ENCODE results near the gene SPG11. TPM values are rescaled to one million over a fixed set of nuclear protein-coding genes. Genes with fewer than 3 reads are reported as not detected.
"Not testable (repeated sequence)": the region's sequence is repeated elsewhere in the genome, so short reads cannot be mapped to it uniquely, and the experiment has no call there.

The SPG11 gene, protein sequence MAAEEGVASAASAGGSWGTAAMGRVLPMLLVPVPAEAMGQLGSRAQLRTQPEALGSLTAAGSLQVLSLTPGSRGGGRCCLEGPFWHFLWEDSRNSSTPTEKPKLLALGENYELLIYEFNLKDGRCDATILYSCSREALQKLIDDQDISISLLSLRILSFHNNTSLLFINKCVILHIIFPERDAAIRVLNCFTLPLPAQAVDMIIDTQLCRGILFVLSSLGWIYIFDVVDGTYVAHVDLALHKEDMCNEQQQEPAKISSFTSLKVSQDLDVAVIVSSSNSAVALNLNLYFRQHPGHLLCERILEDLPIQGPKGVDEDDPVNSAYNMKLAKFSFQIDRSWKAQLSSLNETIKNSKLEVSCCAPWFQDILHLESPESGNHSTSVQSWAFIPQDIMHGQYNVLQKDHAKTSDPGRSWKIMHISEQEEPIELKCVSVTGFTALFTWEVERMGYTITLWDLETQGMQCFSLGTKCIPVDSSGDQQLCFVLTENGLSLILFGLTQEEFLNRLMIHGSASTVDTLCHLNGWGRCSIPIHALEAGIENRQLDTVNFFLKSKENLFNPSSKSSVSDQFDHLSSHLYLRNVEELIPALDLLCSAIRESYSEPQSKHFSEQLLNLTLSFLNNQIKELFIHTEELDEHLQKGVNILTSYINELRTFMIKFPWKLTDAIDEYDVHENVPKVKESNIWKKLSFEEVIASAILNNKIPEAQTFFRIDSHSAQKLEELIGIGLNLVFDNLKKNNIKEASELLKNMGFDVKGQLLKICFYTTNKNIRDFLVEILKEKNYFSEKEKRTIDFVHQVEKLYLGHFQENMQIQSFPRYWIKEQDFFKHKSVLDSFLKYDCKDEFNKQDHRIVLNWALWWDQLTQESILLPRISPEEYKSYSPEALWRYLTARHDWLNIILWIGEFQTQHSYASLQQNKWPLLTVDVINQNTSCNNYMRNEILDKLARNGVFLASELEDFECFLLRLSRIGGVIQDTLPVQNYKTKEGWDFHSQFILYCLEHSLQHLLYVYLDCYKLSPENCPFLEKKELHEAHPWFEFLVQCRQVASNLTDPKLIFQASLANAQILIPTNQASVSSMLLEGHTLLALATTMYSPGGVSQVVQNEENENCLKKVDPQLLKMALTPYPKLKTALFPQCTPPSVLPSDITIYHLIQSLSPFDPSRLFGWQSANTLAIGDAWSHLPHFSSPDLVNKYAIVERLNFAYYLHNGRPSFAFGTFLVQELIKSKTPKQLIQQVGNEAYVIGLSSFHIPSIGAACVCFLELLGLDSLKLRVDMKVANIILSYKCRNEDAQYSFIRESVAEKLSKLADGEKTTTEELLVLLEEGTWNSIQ (N-terminal part only)
- 10 to 100 TPM; 70.8 to 71.2 (median 71.1) TPM for polyA plus RNA-seq (ENCODE audit: insufficient read length in 3 of 3)

DNA sequence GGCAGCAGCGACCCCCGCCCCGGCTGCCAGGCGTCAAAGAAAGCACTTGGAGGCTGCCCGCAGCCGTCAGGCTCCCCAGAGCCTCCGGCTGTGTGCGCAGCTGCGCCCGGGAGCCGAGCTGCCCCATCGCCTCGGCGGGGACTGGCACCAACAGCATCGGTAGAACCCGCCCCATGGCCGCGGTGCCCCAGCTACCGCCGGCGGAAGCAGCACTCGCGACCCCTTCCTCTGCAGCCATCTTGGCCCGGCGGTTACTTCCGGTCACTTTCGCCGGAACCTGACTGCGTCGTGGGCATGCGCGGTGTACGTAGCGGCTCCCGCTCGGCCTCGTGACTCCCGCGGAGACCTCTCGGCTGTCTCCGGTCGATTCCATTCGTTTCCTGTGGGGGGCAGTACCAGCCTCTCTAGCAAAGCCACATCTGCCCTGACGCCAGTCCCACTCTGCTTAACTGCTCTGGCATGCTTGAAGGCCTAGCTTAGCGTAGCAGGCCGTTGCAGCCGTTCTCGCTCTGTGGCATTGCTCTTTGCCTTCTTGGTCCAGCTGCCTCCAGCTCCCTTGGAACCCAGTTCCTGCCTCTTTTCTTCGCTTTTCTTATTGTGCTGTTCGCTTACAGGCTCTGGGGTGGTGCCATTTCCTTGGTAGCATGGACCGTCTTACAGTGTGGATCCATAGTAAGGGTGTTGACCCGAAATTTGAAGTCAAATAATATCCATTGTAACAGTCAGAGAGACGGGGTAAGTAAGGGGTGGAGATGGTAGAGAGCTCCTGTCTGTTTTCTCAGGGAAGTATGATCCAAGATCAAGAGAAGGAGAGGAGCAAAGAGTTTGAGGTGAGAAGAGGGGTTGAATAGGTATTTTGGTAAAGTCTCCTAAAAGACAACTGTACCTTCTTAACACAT, at the start of gene SPG11:
SPG11 (minus strand) TSS at position 253 of the 899 bp plus-strand sequence; CDS start at position 238, 15 bp downstream.
- DNase-seq (ENCODE audit: low read depth in 3 of 3, low spot score in 2 of 3): peak; percentile 93 to 95 (median 93)

DNA sequence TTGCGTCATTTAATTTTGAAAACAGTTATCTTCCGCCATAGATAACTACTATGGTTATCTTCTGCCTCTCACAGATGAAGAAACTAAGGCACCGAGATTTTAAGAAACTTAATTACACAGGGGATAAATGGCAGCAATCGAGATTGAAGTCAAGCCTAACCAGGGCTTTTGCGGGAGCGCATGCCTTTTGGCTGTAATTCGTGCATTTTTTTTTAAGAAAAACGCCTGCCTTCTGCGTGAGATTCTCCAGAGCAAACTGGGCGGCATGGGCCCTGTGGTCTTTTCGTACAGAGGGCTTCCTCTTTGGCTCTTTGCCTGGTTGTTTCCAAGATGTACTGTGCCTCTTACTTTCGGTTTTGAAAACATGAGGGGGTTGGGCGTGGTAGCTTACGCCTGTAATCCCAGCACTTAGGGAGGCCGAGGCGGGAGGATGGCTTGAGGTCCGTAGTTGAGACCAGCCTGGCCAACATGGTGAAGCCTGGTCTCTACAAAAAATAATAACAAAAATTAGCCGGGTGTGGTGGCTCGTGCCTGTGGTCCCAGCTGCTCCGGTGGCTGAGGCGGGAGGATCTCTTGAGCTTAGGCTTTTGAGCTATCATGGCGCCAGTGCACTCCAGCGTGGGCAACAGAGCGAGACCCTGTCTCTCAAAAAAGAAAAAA, 49.0 kb upstream of the SPG11 start:
- peak in 2 of 3 donors; percentile 57 to 65 for DNase-seq (ENCODE audit: low read depth in 3 of 3, low spot score in 2 of 3)

DNA sequence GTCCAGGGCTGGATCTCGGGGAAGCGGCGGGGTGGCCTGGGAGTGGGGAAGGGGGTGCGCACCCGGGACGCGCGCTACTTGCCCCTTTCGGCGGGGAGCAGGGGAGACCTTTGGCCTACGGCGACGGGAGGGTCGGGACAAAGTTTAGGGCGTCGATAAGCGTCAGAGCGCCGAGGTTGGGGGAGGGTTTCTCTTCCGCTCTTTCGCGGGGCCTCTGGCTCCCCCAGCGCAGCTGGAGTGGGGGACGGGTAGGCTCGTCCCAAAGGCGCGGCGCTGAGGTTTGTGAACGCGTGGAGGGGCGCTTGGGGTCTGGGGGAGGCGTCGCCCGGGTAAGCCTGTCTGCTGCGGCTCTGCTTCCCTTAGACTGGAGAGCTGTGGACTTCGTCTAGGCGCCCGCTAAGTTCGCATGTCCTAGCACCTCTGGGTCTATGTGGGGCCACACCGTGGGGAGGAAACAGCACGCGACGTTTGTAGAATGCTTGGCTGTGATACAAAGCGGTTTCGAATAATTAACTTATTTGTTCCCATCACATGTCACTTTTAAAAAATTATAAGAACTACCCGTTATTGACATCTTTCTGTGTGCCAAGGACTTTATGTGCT, 48.4 kb upstream of the SPG11 start:
- no peak for DNase-seq (ENCODE audit: low read depth in 3 of 3, low spot score in 2 of 3)

DNA sequence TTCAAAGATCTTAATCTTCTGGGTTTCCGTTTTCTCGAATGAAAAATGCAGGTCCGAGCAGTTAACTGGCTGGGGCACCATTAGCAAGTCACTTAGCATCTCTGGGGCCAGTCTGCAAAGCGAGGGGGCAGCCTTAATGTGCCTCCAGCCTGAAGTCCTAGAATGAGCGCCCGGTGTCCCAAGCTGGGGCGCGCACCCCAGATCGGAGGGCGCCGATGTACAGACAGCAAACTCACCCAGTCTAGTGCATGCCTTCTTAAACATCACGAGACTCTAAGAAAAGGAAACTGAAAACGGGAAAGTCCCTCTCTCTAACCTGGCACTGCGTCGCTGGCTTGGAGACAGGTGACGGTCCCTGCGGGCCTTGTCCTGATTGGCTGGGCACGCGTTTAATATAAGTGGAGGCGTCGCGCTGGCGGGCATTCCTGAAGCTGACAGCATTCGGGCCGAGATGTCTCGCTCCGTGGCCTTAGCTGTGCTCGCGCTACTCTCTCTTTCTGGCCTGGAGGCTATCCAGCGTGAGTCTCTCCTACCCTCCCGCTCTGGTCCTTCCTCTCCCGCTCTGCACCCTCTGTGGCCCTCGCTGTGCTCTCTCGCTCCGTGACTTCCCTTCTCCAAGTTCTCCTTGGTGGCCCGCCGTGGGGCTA, 47.8 kb upstream of the SPG11 start, which contains the start of the genes B2M and PATL2:
B2M (plus strand) TSS at position 422 of the 647 bp plus-strand sequence; CDS start at position 452, 30 bp downstream.
PATL2 (minus strand) TSS at position 228 of the 647 bp plus-strand sequence. CDS start 34,833 bp downstream, outside the sequence.
- peak; percentile 94 to 97 (median 95) for DNase-seq (ENCODE audit: low read depth in 3 of 3, low spot score in 2 of 3)

DNA sequence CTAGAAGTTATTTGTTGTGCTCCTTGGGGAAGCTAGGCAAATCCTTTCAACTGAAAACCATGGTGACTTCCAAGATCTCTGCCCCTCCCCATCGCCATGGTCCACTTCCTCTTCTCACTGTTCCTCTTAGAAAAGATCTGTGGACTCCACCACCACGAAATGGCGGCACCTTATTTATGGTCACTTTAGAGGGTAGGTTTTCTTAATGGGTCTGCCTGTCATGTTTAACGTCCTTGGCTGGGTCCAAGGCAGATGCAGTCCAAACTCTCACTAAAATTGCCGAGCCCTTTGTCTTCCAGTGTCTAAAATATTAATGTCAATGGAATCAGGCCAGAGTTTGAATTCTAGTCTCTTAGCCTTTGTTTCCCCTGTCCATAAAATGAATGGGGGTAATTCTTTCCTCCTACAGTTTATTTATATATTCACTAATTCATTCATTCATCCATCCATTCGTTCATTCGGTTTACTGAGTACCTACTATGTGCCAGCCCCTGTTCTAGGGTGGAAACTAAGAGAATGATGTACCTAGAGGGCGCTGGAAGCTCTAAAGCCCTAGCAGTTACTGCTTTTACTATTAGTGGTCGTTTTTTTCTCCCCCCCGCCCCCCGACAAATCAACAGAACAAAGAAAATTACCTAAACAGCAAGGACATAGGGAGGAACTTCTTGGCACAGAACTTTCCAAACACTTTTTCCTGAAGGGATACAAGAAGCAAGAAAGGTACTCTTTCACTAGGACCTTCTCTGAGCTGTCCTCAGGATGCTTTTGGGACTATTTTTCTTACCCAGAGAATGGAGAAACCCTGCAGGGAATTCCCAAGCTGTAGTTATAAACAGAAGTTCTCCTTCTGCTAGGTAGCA, 47.0 kb upstream of the SPG11 start:
- no peak for DNase-seq (ENCODE audit: low read depth in 3 of 3, low spot score in 2 of 3)

DNA sequence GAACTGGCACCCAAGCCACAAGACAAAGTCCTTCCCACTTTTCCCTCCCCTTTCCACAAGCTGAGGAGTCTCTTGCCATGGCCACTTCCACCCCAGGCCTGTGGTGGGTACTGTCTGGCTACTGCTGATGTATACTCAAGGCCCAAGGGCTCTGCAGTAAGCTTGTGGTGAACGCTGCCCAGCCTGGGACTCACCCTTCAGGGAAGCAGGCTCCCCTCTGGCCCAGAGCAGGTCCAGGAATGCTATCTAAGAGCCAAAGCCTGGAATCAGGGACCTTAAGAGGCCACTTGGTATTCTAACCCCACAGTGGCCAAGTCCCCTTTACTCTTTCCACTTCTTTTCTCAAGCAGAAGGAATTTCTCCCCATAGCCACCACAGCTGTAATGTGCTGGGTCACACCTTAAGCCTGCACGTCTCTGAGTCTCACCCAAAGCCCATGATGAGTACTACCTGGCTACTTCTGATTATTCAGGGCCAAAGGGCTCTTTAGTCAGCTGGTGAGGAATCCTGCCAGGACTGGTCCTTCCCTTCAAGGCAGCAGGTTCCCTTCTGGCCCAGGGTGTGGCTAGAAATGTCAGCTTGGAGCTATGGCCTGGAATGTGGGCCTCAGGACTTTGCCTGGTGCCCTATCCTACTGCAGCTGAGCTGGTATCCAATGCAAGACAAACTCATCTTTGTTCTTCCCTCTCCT, 43.6 kb upstream of the SPG11 start:
- DNase-seq (ENCODE audit: low read depth in 3 of 3, low spot score in 2 of 3): no peak

DNA sequence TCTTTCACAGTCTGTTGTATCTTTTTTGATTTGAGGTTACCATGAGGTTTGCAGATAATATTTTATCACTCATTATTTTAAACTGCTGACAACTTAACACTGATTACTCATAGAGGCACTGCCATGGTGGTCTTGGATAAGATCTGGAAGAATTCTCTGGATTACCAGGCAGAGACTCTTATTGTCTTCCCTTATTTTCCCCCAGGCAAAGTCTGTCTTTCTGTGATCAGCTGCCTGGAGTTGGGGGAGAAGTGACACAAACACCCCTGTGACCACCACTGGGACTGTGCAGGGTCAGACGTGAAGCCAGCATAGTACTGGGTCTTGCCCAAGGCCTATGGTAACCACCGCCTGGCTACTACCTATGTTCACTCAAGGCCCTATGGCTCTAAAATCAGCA, 42.9 kb upstream of the SPG11 start:
- no peak for DNase-seq (ENCODE audit: low read depth in 3 of 3, low spot score in 2 of 3)

DNA sequence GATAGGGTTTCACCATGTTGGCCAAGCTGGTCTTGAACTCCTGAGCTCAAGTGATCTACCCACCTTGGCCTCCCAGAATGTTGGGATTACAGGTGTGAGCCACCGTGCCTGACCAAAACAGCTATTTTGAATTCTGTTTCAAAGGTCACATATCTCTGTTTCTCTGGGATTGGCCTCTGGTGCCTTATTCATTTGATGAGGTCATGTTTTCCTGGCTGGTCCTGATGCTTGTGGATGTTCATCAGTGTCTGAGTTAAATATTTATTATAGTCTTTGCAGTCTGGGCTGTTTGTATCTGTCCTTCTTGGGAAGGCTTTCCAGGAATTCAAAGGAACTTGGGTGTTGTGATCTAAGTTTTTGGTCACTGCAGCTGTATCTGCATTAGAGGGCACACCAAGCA, 42.5 kb upstream of the SPG11 start:
- no peak for DNase-seq (ENCODE audit: low read depth in 3 of 3, low spot score in 2 of 3)

DNA sequence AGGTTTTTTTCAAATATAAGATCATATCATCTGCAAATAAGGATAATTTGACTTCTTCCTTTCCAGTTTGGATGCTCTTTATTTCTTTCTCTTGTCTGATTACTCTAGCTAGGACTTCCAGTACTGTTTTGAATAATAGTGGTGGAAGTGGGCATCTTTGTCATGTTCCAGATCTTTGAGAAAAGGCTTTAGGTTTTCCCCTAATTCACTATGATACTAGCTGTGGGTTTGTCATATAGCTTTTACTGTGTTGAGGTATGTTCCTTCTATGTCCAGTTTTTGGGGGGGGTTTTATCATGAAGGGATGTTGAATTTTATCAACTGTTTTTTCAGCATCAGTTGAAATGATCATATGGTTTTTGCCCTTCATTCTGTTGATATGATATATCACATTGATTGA, 37.2 kb upstream of the SPG11 start:
- not testable (repeated sequence) for DNase-seq (ENCODE audit: low read depth in 3 of 3, low spot score in 2 of 3)

DNA sequence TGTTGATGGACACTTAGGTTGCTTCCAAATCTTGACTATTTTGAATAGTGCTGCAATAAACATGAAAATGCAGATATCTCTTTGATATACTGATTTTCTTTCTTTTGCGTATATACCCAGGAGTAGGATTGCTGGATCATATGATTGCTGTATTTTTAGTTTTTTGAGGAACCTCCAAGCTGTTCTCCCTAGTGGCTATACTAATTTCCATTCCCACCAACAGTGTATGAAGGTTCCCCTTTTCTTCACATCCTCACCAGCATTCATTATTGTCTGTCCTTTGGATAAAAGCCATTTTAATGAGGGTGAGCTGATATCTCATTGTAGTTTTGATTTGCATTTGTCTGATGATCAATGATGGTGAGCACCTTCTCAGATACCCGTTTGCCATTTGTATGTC, 35.2 kb upstream of the SPG11 start:
- no peak for DNase-seq (ENCODE audit: low read depth in 3 of 3, low spot score in 2 of 3)

DNA sequence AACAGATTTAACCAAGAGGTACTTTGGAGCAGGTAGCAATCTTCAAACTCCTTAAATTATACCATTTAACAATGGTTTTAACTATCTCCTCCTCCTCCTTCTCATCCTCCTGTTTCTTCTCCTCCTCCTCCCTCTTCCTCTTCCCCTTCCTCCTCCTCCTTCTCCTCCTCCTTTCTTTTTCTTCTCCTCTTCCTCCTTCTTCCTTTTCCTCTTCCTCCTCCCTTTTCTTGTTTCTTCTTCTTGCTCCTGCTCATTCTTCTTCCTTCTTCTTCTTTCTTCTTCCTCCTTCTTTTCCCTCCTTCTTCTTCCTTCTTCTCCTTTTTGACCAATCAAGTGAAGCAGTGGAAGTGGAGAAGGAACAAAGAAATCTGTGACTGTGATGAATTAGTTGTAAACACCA, 33.6 kb upstream of the SPG11 start:
- no peak for DNase-seq (ENCODE audit: low read depth in 3 of 3, low spot score in 2 of 3)

DNA sequence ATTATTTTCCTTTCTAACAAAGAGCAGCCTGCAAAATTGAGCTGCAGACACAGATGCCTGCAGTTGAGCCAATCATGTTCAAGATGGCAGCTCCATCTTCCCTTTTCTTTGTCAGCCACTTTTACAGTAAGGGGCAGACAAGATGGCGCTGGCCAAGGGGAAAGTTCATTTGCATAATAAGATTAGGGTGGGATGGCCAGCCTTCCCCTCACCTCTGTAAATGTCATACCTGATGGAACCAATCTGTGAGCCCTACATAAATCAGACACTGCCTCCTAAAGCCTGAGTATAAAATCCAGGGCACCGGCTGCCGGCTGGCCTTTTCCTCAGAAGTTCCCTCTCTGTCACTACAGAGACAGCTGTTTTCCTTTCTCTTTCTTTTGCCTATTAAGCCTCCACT, 31.8 kb upstream of the SPG11 start:
- DNase-seq (ENCODE audit: low read depth in 3 of 3, low spot score in 2 of 3): no peak

DNA sequence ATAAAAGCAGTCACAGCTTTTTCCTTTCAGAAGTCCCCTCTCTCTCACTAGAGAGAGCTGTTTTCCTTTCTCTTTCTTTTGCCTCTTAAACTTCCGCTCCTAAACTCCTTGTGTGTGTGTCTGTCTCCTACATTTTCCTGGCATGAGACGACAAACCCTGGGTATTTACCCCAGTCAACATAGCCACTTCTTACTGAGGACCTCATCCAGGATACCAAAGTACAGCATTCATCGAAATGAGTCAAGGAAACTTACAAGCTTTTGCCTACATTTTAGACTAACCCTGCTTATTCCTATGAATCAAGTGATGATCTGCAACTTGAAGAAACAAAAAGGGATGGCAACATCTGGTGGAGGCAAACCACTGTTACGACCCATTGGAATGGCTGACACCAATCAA, 31.0 kb upstream of the SPG11 start:
- DNase-seq (ENCODE audit: low read depth in 3 of 3, low spot score in 2 of 3): no peak

DNA sequence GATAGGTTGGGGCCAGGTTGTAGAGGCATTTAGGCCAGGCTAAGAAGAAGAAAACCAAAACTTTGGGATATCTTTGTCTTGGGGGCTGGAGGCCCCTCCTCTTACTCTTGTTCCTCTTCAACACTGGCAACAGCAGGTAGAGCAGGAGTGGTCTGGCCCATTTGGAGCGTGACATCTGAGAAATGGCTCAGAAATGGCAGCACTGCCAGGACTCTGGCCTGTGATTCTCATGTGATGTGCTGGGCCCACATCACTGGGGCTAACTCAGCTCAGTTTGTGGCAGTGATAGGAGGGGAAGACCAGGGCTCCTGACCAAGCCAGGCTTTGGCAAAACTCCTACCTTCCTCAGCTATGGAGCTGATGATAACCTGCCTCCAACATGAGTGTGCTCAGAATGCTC, 29.2 kb upstream of the SPG11 start:
- no peak for DNase-seq (ENCODE audit: low read depth in 3 of 3, low spot score in 2 of 3)

DNA sequence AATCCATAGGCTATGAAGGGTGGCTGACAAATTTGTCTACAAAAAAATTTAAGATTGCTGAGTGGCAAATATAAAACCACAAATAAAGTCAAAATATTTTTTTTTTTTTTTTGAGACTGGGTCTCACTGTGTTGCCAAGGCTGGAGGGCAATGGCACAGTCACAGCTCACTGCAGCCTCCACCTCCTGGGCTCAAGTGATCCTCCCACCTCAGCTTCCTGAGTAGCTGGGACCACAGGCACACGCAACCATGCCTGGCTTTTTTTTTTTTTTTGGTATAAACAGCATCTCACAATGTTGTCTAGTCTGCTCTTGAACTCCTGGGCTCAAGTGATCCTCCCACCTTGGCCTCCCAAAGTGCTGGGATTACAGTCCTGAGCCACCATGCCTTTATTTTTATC, 26.8 kb upstream of the SPG11 start:
- DNase-seq (ENCODE audit: low read depth in 3 of 3, low spot score in 2 of 3): not testable (repeated sequence)

DNA sequence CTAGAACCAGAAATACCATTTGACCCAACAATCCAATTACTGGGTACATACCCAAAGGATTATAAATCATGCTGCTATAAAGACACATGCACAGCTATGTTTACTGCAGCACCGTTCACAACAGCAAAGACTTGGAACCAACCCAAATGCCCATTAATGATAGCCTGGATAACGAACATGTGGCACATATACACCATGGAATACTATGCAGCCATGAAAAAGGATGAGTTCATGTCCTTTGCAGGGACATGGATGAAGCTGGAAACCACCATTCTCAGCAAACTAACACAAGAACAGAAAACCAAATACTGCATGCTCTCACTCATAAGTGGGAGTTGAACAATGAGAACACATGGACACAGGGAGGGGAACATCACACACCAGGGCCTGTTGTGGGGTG, 25.9 kb upstream of the SPG11 start:
- not testable (repeated sequence) for DNase-seq (ENCODE audit: low read depth in 3 of 3, low spot score in 2 of 3)
